Neural cell (in vitro differentiated cells): ENCODE measurements around the gene PROK1. TPM values are rescaled to one million over a fixed set of nuclear protein-coding genes. Genes with fewer than 3 reads are reported as not detected.

Experiments
- H2AFZ ChIP-seq: fragments of 200-600, 300-800 bp; sonication (generic), shearing (Covaris generic); 2 replicates; pipeline ENCODE4 v1.6.0; 2014; ENCODE audit warnings: low read depth, mild to moderate bottlenecking, antibody characterized with exemption, low read length, moderate library complexity
- H3F3A ChIP-seq: fragments of 200-600 bp; shearing (Covaris generic); 2 replicates; pipeline ENCODE4 v1.6.1; 2016; ENCODE audit warnings: mild to moderate bottlenecking, moderate library complexity, mixed read lengths, antibody characterized with exemption, low read length; ENCODE audit not compliant: insufficient read depth, poor library complexity, severe bottlenecking
- H3K27ac ChIP-seq: fragments of 200-600, 300-800 bp; sonication (generic), shearing (Covaris generic); 2 replicates; pipeline ENCODE4 v1.5.1; 2014; ENCODE audit warnings: mild to moderate bottlenecking, low read length, moderate library complexity
- H3K27me3 ChIP-seq: fragments of 300-800, 200-600 bp; sonication (generic), shearing (Covaris generic); 2 replicates; pipeline ENCODE4 v1.6.0; 2014; ENCODE audit warnings: mild to moderate bottlenecking, low read depth, low read length, moderate library complexity; ENCODE audit not compliant: insufficient read depth
- H3K36me3 ChIP-seq: fragments of 300-800, 200-600 bp; sonication (generic), shearing (Covaris generic); 2 replicates; pipeline ENCODE4 v1.5.1; 2014; ENCODE audit warnings: mild to moderate bottlenecking, antibody characterized with exemption, low read length, moderate library complexity; ENCODE audit not compliant: insufficient read depth
- H3K4me2 ChIP-seq: fragments of 300-800, 200-600 bp; sonication (generic), shearing (Covaris generic); 2 replicates; pipeline ENCODE4 v1.6.0; 2014; ENCODE audit warnings: mild to moderate bottlenecking, low read length
- H3K4me3 ChIP-seq: fragments of 300-800, 200-600 bp; sonication (generic), shearing (Covaris generic); 2 replicates; pipeline ENCODE4 v1.5.1; 2014; ENCODE audit warnings: mild to moderate bottlenecking, low read length, moderate library complexity
- H3K79me2 ChIP-seq: fragments of 200-600 bp; shearing (Covaris generic); replicated peaks from 2 replicates; pipeline ENCODE4 v1.6.0; 2014; ENCODE audit warnings: mild to moderate bottlenecking, low read length, moderate library complexity; ENCODE audit not compliant: insufficient read depth
- H3K9ac ChIP-seq: fragments of 300-800, 200-600 bp; sonication (generic), shearing (Covaris generic); 2 replicates; pipeline ENCODE4 v1.6.1; 2016; ENCODE audit warnings: mild to moderate bottlenecking, low read length, mixed read lengths
- H3K9me2 ChIP-seq: fragments of 200-600 bp; shearing (Covaris generic); 2 replicates; pipeline ENCODE4 v1.6.1; 2016; ENCODE audit warnings: mild to moderate bottlenecking, low read length, mixed read lengths; ENCODE audit not compliant: insufficient read depth
- H3K9me3 ChIP-seq: fragments of 200-600, 300-800 bp; sonication (generic), shearing (Covaris generic); 2 replicates; pipeline ENCODE4 v1.6.1; 2016; ENCODE audit warnings: mild to moderate bottlenecking, mixed run types, low read length, moderate library complexity, mixed read lengths
- H4K20me1 ChIP-seq: fragments of 200-600 bp; shearing (Covaris generic); 2 replicates; pipeline ENCODE4 v1.6.1; 2016; ENCODE audit warnings: mild to moderate bottlenecking, mixed run types; ENCODE audit not compliant: insufficient read depth
- CTCF ChIP-seq: fragments of 450-650 bp; IDR thresholded peaks from 2 replicates; pipeline ENCODE4 v1.5.1; 2014; ENCODE audit warnings: antibody characterized with exemption, mild to moderate bottlenecking, moderate library complexity; ENCODE audit not compliant: poor library complexity, severe bottlenecking
- EP300 ChIP-seq: fragments of 450-650 bp; conservative IDR thresholded peaks from 2 replicates; pipeline ENCODE4 v1.6.1; 2014; ENCODE audit warnings: antibody characterized with exemption, mild to moderate bottlenecking, moderate library complexity; ENCODE audit not compliant: poor library complexity, severe bottlenecking
- EZH2 ChIP-seq: fragments of 200-600, 300-800 bp; shearing (Covaris generic), sonication (generic); IDR thresholded peaks from 2 replicates; pipeline ENCODE4 v1.6.1; 2014; ENCODE audit warnings: antibody characterized with exemption, low read length, borderline replicate concordance, mild to moderate bottlenecking; ENCODE audit not compliant: insufficient read depth, poor library complexity, severe bottlenecking
- MXI1 ChIP-seq: fragments of 450-650 bp; conservative IDR thresholded peaks from 2 replicates; pipeline ENCODE4 v1.6.1; 2014; ENCODE audit warnings: antibody characterized with exemption, mild to moderate bottlenecking; ENCODE audit not compliant: poor library complexity, severe bottlenecking
- POLR2AphosphoS5 ChIP-seq: IDR thresholded peaks from 2 replicates; pipeline ENCODE4 v1.6.1; 2012
- RAD21 ChIP-seq: fragments of 450-650 bp; conservative IDR thresholded peaks from 2 replicates; pipeline ENCODE4 v1.6.1; 2014; ENCODE audit warnings: antibody characterized with exemption, mild to moderate bottlenecking, moderate library complexity
- REST ChIP-seq: IDR thresholded peaks from 2 replicates; pipeline ENCODE4 v1.6.1; 2012; ENCODE audit warnings: borderline replicate concordance
- SMC3 ChIP-seq: fragments of 450-650 bp; conservative IDR thresholded peaks from 2 replicates; pipeline ENCODE4 v1.6.1; 2014; ENCODE audit warnings: antibody characterized with exemption, mild to moderate bottlenecking, moderate library complexity; ENCODE audit not compliant: poor library complexity
- TAF1 ChIP-seq: IDR thresholded peaks from 2 replicates; pipeline ENCODE4 v1.6.1; 2012; ENCODE audit warnings: low read depth
- polyA plus RNA-seq: library from polyadenylated mRNA; depleted of rRNA; stranded (reverse); fragments of >200 nt; gene quantifications from 2 replicates; pipeline ENCODE4 v1.2.3, GENCODE V29; 2014

Gene PROK1
- polyA plus RNA-seq, 1 donor from 2014 or later: 0.54 TPM

GRCh38 chr1:110449661-110450651 lies 993 bp upstream of the PROK1 start:
- no peaks in the 10 kb centered on the region for H3K9me2 ChIP-seq
- H3K9me3 ChIP-seq: no peaks in the 10 kb centered on the region

GRCh38 chr1:110452330-110452729 lies 1.4 kb downstream of the PROK1 start:
- Histone ChIP-seq H4K20me1 (no peaks in the 10 kb centered on the region), H3K27me3 (no peaks in the 10 kb centered on the region), H3F3A (no peaks in the 10 kb centered on the region), H3K27ac (no peak overlapping the region), H3K9me2 (no peaks in the 10 kb centered on the region), H2AFZ (no peak overlapping the region), H3K4me2 (no peak overlapping the region), H3K36me3 (no peaks in the 10 kb centered on the region), H3K79me2 (no peaks in the 10 kb centered on the region), H3K9ac (no peak overlapping the region), H3K9me3 (no peaks in the 10 kb centered on the region), H3K4me3 (no peak overlapping the region)
- no peak for TF ChIP-seq TAF1
- no peak for TF ChIP-seq EZH2
- no peak for TF ChIP-seq RAD21
- TF ChIP-seq SMC3: no peak
- TF ChIP-seq POLR2AphosphoS5: no peak
- no peak for TF ChIP-seq MXI1
- TF ChIP-seq CTCF: no peak
- no peak for TF ChIP-seq EP300
- no peak for TF ChIP-seq REST

More at GRCh38 chr1:110449661-110450651, 993 bp upstream of the PROK1 start:
- no peak for TF ChIP-seq EZH2
- no peak for TF ChIP-seq SMC3
- Histone ChIP-seq H3F3A (no peaks in the 10 kb centered on the region), H3K9ac (no peak overlapping the region), H4K20me1 (no peaks in the 10 kb centered on the region), H3K27ac (no peak overlapping the region), H3K36me3 (no peaks in the 10 kb centered on the region), H2AFZ (no peak overlapping the region), H3K27me3 (no peaks in the 10 kb centered on the region), H3K79me2 (no peaks in the 10 kb centered on the region), H3K4me3 (no peak overlapping the region), H3K4me2 (no peak overlapping the region)
